NT2/D1 (cell line): ENCODE data around the gene SI.

Source experiments
- SUZ12 ChIP-seq: IDR thresholded peaks from 2 replicates; pipeline ENCODE4 v1.6.1; 2011; ENCODE audit not compliant: insufficient read length, insufficient read depth; ENCODE audit errors: extremely low read depth
- YY1 ChIP-seq: IDR thresholded peaks from 2 replicates; pipeline ENCODE4 v1.6.1; 2011; ENCODE audit not compliant: insufficient read length, insufficient read depth
- ZNF274 ChIP-seq: IDR thresholded peaks from 2 replicates; pipeline ENCODE4 v1.6.1; 2011; ENCODE audit warnings: mild to moderate bottlenecking, low read depth, low read length

- TF ChIP-seq ZNF274 (no peak), YY1 (no peak), SUZ12 (no peak)
Measured at GRCh38 chr3:164940745-164941144, 137.6 kb downstream of the SI start.
